Measurements from ENCODE around the gene GNB1L. TPM values are rescaled to one million over a fixed set of nuclear protein-coding genes. Genes with fewer than 3 reads are reported as not detected.
A peak's percentile ranks its signal among the peaks of the same experiment; 100 is the strongest.

Gene GNB1L
- total and polyA plus RNA-seq, 9 of the 15 experiments (the other 6 are each of a cell fraction or from before 2014, with no cell fraction given), result 0.56 to 50.5 (median 10.2) TPM

- TF ChIP-seq CREBBP (IDR thresholded peaks at IDR 0.05; ENCODE audit: low read depth, low read length) (no peak), ZNF785 (CRISPR knock-in tag; IDR thresholded peaks at IDR 0.05) (no peak)
These were observed 99.4 kb downstream of the GNB1L start (continued) for GRCh38 chr22:19755145-19755710.

- FAIRE-seq, result no peak
- no peak for DNase-seq (ENCODE audit: extremely low read depth in 1 of 4, low spot score in 3 of 4)
- no peak overlapping the region for H3K4me3 ChIP-seq
- no peaks in the 10 kb centered on the region; the same call in 1 of the 2 replicates for H3K9me3 ChIP-seq (replicated peaks; ENCODE audit: control insufficient read depth, insufficient read depth, low read depth, low read length)
- 30% methylated on average over 14 of the region's 14 CpGs for WGBS (ENCODE audit: insufficient coverage, low coverage, missing lambda C conversion rate)
- intact Hi-C loops (cut with micrococcal nuclease) (loop anchor here (5.0 kb wide), 1 partner anchor 138 kb away; no protein-coding TSS in a partner anchor), in situ Hi-C loops (cut with MboI) (no loop called here)
- no peak overlapping the region for H3K4me2 ChIP-seq (ENCODE audit: insufficient read depth, low read length)
- H3K4me1 ChIP-seq (replicated peaks in 1 of 2; ENCODE audit: control insufficient read depth in 2 of 2, insufficient read depth in 2 of 2, low read length in 2 of 2), result peaks cover 12 to 80% of the 10 kb centered on the region in 2 experiments; a peak in 4 of 5 replicates
- no peaks in the 10 kb centered on the region for H3K36me3 ChIP-seq (ENCODE audit: control insufficient read depth, insufficient read depth, low read length)
- BruUV-seq (replicated peaks), result no TSS peak
- ChIA-PET POLR2A (interaction anchor here (0.6 to 4.5 kb wide), 7 partner anchors 9 to 162 kb away, joined by 3 to 37 read pairs (median 6); no protein-coding TSS in a partner anchor), CTCF (ENCODE audit: low intra/inter-chr PET ratio) (interaction anchor here (1.4 to 3.8 kb wide), 2 partner anchors 155 to 158 kb away, joined by 3 to 91 read pairs; no protein-coding TSS in a partner anchor)
- H3K9ac ChIP-seq (ENCODE audit: insufficient read depth in 1 of 2, low read depth in 2 of 2, low read length in 2 of 2), result peak overlapping the region in 1 of 2 experiments; percentile 21; a peak in 1 of 4 replicates
- no peak overlapping the region for H2AFZ ChIP-seq (ENCODE audit: low read depth, low read length)
- H3K9me1 ChIP-seq (ENCODE audit: control insufficient read depth, insufficient read depth, low read length), result peaks cover 2% of the 10 kb centered on the region
- H4K20me1 ChIP-seq (replicated peaks; ENCODE audit: control insufficient read depth, insufficient read depth, low read length), result peaks cover 58% of the 10 kb centered on the region
- peaks cover 59 to 91% of the 10 kb centered on the region in 2 experiments; a peak in 4 of 5 replicates for H3K27me3 ChIP-seq (ENCODE audit: control insufficient read depth in 2 of 2, insufficient read depth in 2 of 2, low read length in 2 of 2)
- ATAC-seq, result no peak
- no peak overlapping the region for H3K27ac ChIP-seq (ENCODE audit: extremely low read depth, low read depth, low read length)
- H3K79me2 ChIP-seq (ENCODE audit: control insufficient read depth, insufficient read depth, low read length), result no peaks in the 10 kb centered on the region
- TF ChIP-seq ARID3B (CRISPR knock-in tag; IDR thresholded peaks at IDR 0.05; ENCODE audit: borderline replicate concordance) (peak; percentile 43; the same call in 1 of the 2 replicates), HDAC6 (IDR thresholded peaks at IDR 0.05; ENCODE audit: low read depth, low read length) (0 out of 2 replicates have a peak, but pooled peaks have one; percentile 35), NFE2 (IDR thresholded peaks at IDR 0.05; ENCODE audit: low read depth) (no peak), FIP1L1 (IDR thresholded peaks at IDR 0.05; ENCODE audit: low read depth, low read length, poor library complexity, severe bottlenecking) (peak; percentile 4), CBFA2T2 (conservative IDR thresholded peaks at IDR 0.05) (peak; percentile 10; the same call in 1 of the 2 replicates), KDM5B (IDR thresholded peaks at IDR 0.05; ENCODE audit: insufficient replicate concordance, low read depth, low read length) (peak; percentile 21), ZBTB7A (IDR thresholded peaks at IDR 0.05; ENCODE audit: borderline replicate concordance, control insufficient read depth, low read depth, low read length) (peak; percentile 61; the same call in 1 of the 2 replicates), CHD4 (IDR thresholded peaks at IDR 0.05; ENCODE audit: insufficient read depth, insufficient replicate concordance, low read depth, low read length, poor library complexity, severe bottlenecking) (peak; percentile 15), RB1 (IDR thresholded peaks at IDR 0.05; ENCODE audit: low read depth) (peak; percentile 7; the same call in 1 of the 2 replicates), SNAPC5 (CRISPR knock-in tag; IDR thresholded peaks at IDR 0.05) (no peak)
These were observed 100.0 kb downstream of the GNB1L start for GRCh38 chr22:19754701-19755144.
